NCI-H774 (cell line): ENCODE results near the gene PRR4.

Experiments
- DNase-seq: peaks from one replicate; lab custom pipeline; 2025; lab: John Stamatoyannopoulos, UW

Gene PRR4, protein sequence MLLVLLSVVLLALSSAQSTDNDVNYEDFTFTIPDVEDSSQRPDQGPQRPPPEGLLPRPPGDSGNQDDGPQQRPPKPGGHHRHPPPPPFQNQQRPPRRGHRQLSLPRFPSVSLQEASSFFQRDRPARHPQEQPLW

DNA sequence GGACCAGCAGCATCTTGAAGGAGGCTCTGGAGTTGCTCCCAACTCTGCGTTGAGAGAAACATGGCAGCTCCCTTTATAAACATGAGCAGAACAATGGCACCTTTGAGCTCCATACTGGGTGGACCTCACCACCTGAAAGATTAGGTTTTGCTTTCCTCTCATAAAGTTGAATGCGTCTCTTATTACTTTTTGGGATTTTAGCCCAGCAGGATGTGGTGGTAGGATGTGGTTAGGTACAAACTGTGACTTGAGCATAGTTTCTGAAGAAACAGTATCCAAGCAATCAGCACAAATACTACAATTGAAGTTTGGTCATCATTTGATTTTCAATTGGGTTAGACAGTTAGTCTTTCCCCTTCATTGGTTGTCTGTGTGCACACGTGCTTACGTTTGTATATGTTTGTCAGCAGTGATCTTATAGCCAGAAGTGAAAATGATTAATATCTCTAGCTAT is at the start of gene PRR4:
Gene PRR4, minus strand, starts transcription at position 51 of the 454 bp plus-strand sequence. Its CDS starts 38 bp downstream, at position 13.
- no peak for DNase-seq

DNA sequence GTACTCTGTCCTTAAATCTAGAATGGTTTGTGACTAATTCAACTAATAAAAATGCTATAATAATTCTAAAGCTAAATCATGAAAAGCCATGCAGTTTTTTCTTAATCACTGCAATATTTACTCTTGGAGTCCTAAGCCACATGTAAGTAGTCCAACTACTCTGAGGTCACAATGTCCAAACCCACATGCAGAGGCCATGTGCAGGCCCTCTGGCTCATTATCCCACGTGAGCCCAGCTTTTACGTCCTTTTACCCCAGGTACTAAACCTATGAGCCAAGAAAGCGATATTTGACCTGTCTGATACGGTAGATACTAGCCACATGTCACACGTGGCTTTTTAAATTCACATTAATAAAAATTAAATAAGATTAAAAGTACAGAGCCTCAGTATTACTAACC is 47.6 kb upstream of the PRR4 start:
- no peak for DNase-seq

DNA sequence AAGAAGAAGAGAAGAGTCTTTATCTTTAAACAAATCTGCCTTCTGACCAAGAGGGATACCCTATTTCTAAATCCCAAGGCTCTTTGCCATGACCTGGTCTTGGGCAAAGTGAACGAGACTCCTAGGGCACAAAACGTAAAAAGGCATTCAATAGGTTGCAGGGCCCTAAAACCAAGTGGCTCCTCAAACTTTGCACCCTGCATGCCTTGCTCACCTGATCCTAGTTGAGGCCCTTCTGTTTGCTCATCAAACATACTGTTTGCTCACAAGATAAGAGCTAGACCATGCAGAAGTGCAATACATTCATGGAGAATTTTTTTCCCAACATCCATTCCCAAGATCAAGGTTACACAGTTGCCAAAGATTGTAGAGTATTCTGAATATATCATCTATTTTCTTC is 42.7 kb upstream of the PRR4 start:
- DNase-seq, result no peak

DNA sequence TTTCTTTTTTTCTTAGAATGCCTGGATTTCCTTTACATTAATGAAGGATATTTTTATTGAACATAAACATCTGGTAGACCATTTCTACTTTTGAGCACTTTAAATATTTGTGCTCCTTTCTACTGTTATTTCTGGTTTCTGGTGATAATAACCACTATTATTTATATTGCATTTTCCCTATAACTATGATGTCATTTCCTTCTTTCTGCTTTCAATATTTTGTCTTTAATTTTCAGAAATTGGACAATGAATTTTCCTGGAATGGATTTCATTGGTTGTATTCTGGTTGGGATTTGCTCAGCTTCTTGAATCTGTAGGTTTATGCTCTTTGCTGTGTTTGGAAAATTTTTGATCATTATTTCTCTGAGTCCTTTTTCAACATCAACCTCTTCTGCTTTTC is 40.0 kb upstream of the PRR4 start:
- no peak for DNase-seq

DNA sequence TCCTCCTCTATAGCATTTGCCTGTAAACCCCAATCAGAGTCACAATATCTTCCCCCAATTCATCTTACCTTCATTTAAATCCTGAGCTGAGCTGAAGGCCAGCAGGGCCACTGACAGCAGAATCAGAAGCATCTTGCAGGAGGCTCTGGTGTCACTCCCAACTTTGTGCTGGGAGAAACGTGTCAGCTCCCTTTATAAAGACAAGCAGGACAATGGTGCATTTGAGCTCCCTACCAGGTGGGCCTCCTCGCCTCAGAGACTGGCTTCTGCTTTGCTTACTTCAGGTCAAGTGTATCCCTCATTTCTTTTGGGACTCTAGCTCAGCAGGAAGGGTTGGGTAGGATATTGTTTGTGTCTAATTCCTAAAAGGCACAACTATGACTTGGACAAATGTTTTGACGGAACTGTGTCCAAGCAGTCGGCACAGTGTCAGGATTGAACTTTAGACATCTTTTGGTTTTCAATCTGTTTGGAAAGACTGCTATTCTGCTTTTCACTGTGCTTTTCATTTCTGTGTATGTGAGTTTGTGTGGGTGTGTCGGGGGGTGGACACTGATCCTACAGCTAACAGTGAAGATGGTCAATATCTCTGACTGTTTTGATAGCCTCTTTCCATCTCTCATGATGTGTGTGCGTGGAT is 34.9 kb upstream of the PRR4 start, which contains the start of gene PRH1:
Gene PRH1, minus strand, starts transcription at position 170 of the 640 bp plus-strand sequence. Its CDS starts 38 bp downstream, at position 132.
- no peak for DNase-seq

DNA sequence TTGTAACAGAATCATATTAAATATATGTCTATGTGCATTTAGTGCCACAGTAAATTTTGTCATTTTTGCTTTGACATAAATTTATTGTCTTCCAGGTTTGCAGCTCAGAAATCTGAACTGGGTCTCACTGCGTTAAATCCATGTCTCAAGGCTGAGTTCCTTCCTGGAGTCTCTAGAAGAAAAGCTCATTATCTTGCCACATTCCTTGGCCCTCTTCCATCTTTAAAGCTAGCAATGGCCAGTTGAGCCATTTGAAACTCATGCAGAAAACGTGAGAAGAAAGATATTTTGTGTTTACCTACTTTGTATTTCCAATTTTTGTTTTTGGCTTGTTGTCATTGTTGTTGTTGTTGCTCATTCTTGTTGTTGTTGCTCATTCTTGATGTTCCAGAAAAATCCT is 24.1 kb upstream of the PRR4 start:
- DNase-seq, result no peak

DNA sequence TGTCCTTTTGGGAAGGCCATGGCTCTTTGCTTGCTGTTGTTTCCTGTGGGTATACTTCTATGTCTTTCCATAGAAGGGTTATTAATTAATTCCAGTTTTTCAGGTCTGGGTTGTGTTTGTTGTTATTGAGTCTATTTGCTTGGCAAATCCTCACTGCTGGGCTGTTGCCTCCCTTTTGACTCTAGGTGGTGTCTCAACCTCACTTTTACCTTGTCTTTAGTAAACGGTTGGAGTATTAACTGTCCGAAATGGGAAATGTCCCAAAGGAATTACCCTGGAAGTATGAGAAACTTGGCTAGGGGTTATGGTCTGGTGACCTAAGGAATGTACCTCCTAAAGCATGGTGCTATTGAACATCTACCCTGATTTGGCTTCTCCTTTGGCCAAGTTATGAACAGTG is 18.1 kb upstream of the PRR4 start:
- DNase-seq, result no peak

DNA sequence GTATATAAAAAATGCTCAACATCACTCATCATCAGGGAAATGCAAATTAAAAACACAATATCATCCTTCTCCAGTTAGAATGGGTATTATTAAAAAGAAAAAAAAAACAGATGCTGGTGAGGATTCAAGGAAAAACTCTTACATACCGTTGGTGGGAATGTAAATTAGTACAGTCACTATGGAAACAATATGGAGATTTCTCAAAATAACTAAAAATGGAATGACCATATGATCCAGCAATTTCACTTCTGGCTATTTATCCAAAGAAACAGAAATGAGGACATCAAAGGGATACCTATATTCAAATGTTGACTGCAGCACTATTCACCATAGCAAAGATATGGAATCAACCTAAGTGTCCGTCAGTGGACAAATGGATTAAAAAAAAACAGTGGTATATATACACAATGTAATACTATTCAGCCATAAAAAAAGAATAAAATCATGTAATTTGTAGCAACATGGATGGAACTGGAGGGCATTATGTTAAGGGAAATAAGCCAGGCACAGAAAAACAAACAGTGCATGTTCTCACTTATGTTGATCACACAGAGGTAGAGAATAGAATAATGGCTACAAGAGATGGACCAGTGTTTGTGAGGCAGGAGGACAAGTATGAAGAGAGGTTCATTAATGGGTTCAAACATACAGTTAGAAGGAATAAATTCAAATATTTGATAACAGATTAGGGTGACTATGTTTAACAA is 14.4 kb upstream of the PRR4 start:
- DNase-seq, result no peak

DNA sequence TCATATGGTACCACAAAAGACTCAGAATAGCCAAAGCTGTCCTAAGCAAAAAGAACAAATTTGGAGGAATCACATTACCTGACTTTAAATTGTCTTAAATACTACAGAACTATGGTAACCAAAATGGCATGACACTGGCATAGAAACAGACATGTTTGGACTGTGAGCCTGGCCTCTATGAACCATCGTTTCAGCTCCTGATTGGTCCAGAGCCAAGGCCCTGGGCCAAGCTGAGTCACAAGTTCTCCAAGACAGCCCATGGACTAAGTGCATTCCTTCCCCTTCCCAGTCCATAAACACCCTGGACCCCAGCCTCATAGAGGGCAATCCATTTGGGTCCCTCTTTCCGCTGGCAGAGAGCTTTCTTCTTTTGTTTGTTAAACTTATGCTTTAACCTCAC is 12.1 kb upstream of the PRR4 start:
- no peak for DNase-seq

DNA sequence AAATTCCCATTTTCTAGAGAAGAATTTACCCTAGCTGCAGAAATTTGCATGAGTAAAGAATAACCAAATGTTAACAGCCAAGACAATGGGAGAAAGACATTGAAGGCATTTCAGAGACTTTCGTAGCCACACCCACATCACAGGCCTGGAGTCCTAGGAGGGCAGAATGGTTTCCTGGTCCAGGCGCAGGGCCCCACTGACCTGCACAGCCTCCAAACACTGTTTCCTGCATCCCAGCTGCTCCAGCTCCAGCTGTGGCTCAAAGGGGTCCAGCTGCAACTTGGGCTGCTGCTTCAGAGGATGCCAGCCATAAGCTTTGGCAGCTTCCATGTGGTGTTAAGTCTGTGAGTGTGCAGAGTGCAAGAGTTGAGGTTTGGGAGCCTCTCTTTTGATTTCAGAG is 6.5 kb upstream of the PRR4 start:
- no peak for DNase-seq

DNA sequence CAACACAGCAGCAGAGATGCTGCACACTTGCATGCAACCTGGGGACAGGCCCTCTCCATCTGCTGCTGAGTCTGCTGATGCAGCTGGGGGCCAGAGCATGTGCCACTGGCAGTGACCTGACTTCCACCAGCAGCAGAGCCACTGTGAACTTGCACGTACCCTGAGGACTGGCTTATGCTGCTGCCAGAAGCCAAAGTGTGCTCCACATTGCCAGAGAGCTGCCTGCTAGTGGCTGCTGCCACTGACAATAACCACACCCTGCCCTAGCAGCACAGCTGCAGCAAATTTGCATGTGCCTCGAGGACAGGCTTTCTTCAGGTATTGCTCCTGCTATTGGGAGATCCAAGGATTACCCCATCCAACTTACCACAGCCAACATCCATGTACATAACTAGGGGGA is 4.5 kb upstream of the PRR4 start:
- DNase-seq, result no peak

DNA sequence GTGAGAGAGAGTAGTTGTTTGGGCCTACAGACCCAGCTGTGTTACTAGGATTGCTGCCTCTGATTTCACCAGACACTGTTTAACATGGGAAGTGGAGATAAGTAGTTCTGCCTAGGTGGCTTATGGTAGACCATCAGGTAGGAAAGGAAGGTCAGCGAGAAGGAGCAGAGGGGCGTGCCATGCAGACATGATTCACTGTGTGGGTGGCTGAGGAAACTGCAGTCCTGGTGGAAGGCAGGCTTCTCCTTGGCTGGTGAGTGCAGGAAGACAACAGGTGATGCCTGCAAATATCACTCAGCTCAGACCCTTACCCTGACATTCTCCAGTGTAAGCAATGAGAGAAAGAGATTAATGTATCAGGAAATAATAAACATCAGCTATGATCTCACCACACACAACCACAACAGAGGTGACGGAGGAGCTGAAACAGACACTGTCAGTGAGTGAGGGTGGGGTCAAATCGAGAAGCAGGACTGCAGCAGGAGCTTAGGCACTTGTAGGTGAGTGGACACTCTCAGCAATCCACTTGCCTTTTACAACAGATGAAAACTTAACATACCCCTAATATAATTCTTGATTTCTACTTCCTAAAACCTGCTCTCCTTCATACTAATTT is 2.1 kb upstream of the PRR4 start:
- no peak for DNase-seq

DNA sequence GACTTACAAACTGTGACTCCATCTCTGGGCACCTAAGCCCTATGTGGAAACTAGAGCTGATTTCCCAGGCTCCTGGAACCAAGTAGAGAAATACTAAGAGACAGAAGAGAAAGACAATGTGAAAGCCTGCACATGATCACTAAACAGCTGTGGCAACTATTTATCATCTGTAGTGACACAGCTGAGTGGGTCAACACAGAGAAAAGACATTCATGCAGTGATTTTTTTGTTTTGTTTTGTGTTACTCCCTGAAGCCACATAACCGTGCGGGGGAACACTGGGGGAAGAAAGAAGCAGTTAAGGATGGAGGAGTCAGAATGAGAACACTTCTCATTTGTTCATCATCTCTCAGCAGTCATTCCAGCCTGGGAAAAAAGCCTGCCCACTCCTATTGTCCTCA is 1.5 kb downstream of the PRR4 start:
- DNase-seq, result no peak

DNA sequence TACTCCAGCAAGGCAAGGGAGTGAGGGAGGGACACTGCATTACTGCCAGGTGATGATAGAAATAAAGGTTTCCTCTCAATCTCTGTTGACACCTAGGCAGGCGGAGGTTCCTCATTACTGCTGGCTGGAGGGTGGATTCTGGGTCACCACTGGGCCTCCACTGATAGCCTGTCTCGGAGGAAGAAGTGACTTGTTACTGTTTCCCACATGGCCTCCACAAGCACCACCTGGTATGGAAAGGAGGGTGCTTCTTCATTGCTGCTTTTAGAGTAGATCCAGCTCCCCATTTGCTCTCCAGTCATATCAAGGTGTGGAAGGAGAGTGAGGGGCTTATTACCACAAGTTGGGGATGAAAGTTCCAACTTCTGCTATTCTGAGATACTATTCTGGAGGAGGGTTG is 6.4 kb downstream of the PRR4 start:
- DNase-seq, result no peak

DNA sequence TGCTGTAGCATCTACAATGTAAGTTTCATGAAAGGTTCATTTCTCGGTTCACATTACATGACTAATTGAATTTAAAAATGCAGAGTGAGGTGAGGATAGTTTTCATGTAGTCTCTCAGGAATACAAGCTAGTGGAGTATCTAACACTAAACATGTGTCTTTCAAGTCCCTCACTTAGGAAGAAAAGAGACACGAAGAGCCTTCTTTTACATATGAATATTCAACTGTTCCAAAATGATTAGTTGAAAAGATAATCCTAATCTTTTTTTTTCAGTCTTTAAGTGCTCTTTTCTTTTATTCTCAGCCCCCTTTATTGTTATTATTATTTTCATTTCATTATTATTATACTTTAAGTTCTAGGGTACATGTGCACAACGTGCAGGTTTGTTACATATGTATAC is 10.8 kb downstream of the PRR4 start:
- DNase-seq, result no peak

DNA sequence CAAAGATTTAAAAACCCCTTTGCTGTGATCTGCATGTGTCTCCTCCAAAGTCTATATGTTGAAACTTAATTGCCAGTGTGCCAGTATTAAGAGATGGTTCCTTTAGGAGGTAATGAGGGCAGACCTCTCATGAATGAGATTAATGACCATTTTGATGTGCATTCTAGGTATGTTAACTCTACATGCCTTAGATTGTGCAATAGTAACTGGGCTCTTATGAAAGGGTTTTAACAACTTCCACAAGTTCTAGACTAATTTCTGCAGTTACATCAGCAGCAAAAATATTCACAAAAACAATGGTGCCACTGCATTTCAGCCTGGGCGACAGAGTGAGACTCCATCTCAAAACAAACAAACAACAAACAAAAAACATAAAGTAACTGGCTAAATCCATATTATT is 19.3 kb downstream of the PRR4 start:
- DNase-seq, result no peak

DNA sequence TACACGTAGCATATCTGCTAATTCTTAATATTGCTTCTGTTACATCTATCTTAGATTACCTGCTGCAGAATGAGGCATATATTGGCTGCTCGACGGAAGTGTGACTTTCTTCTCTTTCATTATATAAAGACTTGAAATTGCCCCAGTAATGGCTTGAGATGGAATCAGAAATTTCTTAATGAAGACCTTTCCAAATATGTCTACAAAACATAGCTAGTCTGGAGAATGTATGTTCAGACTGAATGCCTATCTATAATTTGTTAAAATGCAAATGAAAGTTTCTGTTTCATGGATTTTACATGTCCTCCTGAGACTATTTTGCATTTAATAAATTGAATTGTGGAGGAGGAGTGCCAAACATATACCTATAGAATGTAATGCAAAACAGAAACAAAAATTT is 23.0 kb downstream of the PRR4 start, which contains the start of gene TAS2R10:
Gene TAS2R10, minus strand, starts transcription at position 101 of the 400 bp plus-strand sequence. Its CDS starts 89 bp downstream, at position 12.
- DNase-seq, result no peak

DNA sequence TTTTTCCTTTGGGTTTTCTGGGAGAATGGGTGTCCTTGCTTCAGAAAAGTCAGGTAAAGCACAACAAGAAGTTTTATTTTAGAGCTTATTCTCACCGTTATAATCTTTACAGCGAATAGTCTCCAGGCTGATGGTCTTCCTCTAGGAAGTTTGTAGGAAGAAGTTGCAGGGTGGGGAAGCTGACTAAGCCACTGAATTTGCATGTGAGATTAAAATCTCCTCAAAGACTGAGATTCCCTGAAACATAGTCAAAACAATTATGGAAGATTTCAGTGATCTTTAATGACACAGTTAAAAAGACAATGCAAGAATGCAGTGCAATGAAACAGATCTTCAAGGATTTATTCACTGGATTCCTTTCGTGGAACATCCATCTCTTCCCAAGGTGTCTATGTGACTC is 24.3 kb downstream of the PRR4 start:
- no peak for DNase-seq

DNA sequence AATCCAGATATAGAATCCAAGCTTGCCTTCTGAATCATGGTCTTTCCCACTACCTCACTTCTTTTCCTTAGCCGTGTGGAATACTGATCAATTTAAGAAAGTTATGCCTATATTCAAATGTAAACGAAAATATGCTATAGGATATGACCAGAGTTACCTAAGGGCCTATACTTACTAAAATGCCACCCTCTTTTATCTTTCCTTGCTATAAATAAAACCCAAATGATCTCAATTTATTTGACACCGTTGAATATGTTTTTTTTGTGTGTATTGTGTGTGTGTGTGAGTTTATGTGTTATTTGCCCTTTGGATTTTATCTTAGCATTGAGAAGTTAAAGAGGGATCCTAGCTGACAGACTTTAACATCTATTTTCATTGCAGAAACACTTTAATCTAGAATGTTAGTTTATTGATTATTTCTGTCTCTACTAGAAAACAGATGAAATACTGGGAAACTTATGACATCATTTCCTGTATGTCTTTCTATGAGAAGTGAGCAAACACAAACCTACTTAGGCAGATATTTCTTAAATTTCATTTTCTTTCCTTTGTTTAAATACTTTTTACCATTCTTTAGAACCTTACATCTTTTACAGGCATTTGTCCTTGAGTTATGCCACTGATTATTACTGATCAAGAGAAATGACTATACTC is 37.3 kb downstream of the PRR4 start:
- DNase-seq, result no peak

DNA sequence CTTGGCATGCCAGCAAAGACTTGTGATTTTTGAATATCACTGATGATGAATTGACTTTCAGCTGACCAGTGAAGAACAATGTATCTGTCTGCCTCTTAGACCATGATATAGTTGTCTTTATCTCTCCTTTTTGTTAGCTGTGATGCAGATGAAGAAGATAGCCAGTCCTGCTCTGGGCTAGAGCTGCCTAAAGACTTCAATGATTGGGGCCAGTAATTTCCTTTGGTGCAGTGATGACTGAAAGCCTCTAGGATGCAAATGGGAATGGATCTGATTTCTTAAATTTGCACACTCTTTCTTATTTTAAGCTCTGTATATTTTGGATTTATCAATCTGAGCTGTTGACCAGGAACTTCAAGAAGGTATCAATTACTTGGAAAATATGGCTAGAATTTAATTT is 39.2 kb downstream of the PRR4 start, which contains the start of gene TAS2R9:
Gene TAS2R9, minus strand, starts transcription at position 101 of the 400 bp plus-strand sequence. Its CDS starts 93 bp downstream, at position 8.
- no peak for DNase-seq

DNA sequence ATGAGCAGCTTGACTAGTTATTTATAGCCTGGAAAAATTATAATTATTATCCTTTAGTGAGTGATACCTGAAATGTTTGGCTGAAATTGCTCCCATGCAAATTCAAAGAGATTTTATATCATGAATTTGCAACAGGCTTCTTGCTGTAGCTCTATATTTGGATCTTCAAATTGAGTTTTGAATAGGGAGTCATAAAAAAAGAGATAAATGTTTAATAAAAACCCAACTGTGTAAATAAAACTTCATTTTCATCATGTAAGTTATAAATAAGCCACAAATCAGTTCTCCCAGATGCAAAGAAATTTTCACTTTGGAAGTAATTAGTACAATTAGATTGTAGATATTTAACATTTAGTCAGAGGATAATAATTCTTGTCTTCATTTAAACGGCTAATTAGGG is 42.1 kb downstream of the PRR4 start, which contains the start of gene TAS2R8:
Gene TAS2R8, minus strand, starts transcription at position 101 of the 400 bp plus-strand sequence. CDS start 306 bp downstream, outside the sequence.
- no peak for DNase-seq

DNA sequence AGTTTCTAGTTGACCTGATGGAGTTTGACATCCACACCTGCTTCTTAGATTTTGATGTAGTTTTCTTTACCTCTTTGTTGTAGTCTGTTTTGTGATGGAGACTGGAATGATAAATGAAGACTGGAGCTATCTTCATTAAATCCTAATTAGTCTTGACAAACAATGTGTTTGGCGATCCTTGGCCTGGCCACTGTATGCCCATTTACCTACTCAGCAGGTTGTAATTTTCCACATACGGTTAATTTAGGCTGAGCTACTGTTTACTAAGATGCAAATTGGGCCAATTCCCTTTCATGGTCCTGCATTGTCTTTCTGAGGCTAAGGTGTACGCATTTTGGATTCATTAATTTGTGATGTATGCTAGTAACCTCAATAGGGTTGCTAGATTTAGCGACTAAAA is 46.7 kb downstream of the PRR4 start, which contains the start of gene TAS2R7:
Gene TAS2R7, minus strand, starts transcription at position 41 of the 400 bp plus-strand sequence. CDS start 57 bp downstream, outside the sequence.
- DNase-seq, result no peak
